Tibial artery (tissue), 4 donors: ENCODE measurements around the gene AKR1D1.

ENCODE experiments used
- DNase-seq, 2 donors: peaks; one replicate each; pipeline ENCODE4 v3.0.0-alpha.2; 2019
- H3K27ac ChIP-seq, 2 donors: fragments of 200-600 bp; sonication (generic) in 1 of 2; 1 replicate in 1 of 2; 2 replicates in 1 of 2; pipeline ENCODE4 v1.5.1; 2018 to 2019; ENCODE audit warnings: mild to moderate bottlenecking in 1 of 2
- H3K27me3 ChIP-seq, 2 donors: fragments of 200-600 bp; sonication (generic) in 1 of 2; one replicate each; pipeline versions ENCODE4 v1.5.1 to v1.6.0; 2016 to 2019
- H3K36me3 ChIP-seq, 3 donors: fragments of 200-600 bp; sonication (generic) in 2 of 3; one replicate each; pipeline ENCODE4 v1.5.1; 2016 to 2019; ENCODE audit warnings: mild to moderate bottlenecking in 2 of 3
- H3K4me1 ChIP-seq, 4 donors: fragments of 200-600 bp; sonication (generic) in 2 of 4; 1 replicate in 3 of 4; 2 replicates in 1 of 4; pipeline ENCODE4 v1.5.1; 2016 to 2019
- H3K4me3 ChIP-seq, 2 donors: fragments of 200-600 bp; sonication (generic) in 1 of 2; 1 replicate in 1 of 2; 2 replicates in 1 of 2; pipeline ENCODE4 v1.5.1; 2018 to 2019; ENCODE audit warnings: mild to moderate bottlenecking in 2 of 2
- H3K9me3 ChIP-seq, 3 donors: fragments of 200-600 bp; sonication (generic) in 1 of 3; one replicate each; pipeline ENCODE4 v1.5.1; 2016 to 2019
- CTCF ChIP-seq, 2 experiments: fragments of 200-600 bp in 1 of 2; fragments of 450-650 bp in 1 of 2; IDR thresholded peaks; one replicate each; pipeline ENCODE4 v1.5.1; 2017 to 2019; ENCODE audit warnings: antibody characterized with exemption in 2 of 2, mild to moderate bottlenecking in 1 of 2, moderate library complexity in 1 of 2
- intact Hi-C: fragments of 100-400 bp; cut with DNase I; formaldehyde crosslinking; loops from one replicate; pipeline ENCODE4 v1.15.0; 2023; ENCODE audit warnings: low total_unique reads

Gene AKR1D1

GRCh38 chr7:138125598-138126111 is 49.4 kb downstream of the AKR1D1 start:
- Histone ChIP-seq H3K36me3 (no peaks in the 10 kb centered on the region), H3K27ac (no peak overlapping the region), H3K4me1 (no peaks in the 10 kb centered on the region), H3K27me3 (no peaks in the 10 kb centered on the region), H3K4me3 (no peak overlapping the region), H3K9me3 (peaks cover 0 to 9% (median 6%) of the 10 kb centered on the region in 3 donors)
- intact Hi-C loops: no loop called here
- no peak for DNase-seq
- no peak for TF ChIP-seq CTCF (IDR thresholded peaks at IDR 0.05)

- Histone ChIP-seq H3K9me3 (peaks cover 0 to 9% (median 6%) of the 10 kb centered on the region in 3 donors), H3K27ac (no peak overlapping the region), H3K36me3 (no peaks in the 10 kb centered on the region), H3K4me3 (no peak overlapping the region), H3K4me1 (no peaks in the 10 kb centered on the region), H3K27me3 (no peaks in the 10 kb centered on the region)
- intact Hi-C loops: no loop called here
- no peak for DNase-seq
- TF ChIP-seq CTCF (IDR thresholded peaks at IDR 0.05): no peak
These were observed 50.7 kb downstream of the AKR1D1 start for GRCh38 chr7:138126928-138127327.

- Histone ChIP-seq H3K36me3 (no peaks in the 10 kb centered on the region), H3K4me3 (no peak overlapping the region), H3K27me3 (no peaks in the 10 kb centered on the region), H3K27ac (no peak overlapping the region), H3K4me1 (no peaks in the 10 kb centered on the region), H3K9me3 (peaks cover 0 to 9% (median 6%) of the 10 kb centered on the region in 3 donors)
- intact Hi-C loops: no loop called here
- DNase-seq: no peak
- TF ChIP-seq CTCF (IDR thresholded peaks at IDR 0.05): no peak
These were observed 51.7 kb downstream of the AKR1D1 start for GRCh38 chr7:138127996-138128395.

GRCh38 chr7:138129551-138130165 is 53.4 kb downstream of the AKR1D1 start:
- Histone ChIP-seq H3K27me3 (no peaks in the 10 kb centered on the region), H3K27ac (no peak overlapping the region), H3K36me3 (no peaks in the 10 kb centered on the region), H3K4me1 (no peaks in the 10 kb centered on the region), H3K9me3 (peaks cover 0 to 9% (median 6%) of the 10 kb centered on the region in 3 donors), H3K4me3 (no peak overlapping the region)
- no peak for DNase-seq
- no peak for TF ChIP-seq CTCF (IDR thresholded peaks at IDR 0.05)
- intact Hi-C loops: no loop called here

- H3K9me3 ChIP-seq: no peaks in the 10 kb centered on the region
- TF ChIP-seq CTCF (IDR thresholded peaks at IDR 0.05): no peak
- intact Hi-C loops: no loop called here
- H3K4me1 ChIP-seq: no peaks in the 10 kb centered on the region
- H3K27ac ChIP-seq: no peak overlapping the region
- no peak for DNase-seq
- H3K4me3 ChIP-seq: no peak overlapping the region
- no peaks in the 10 kb centered on the region for H3K27me3 ChIP-seq
- H3K36me3 ChIP-seq: no peaks in the 10 kb centered on the region
These were observed 61.3 kb downstream of the AKR1D1 start for GRCh38 chr7:138137423-138138171.
